CD4-positive, CD25-positive, alpha-beta regulatory T cell (primary cell): ENCODE measurements around the gene SLC16A3. TPM values are rescaled to one million over a fixed set of nuclear protein-coding genes. Genes with fewer than 3 reads are reported as not detected.
"Not testable (repeated sequence)": the region's sequence is repeated elsewhere in the genome, so short reads cannot be mapped to it uniquely, and the experiment has no call there.

ENCODE experiments used
- ATAC-seq, 2 donors: fragments of 150-1000 bp; cut with Tn5 transposase; one replicate each; pipeline ENCODE4 v1.10.0; 2021; ENCODE audit warnings: low read depth in 2 of 2, moderate number of reproducible peaks in 2 of 2, moderate library complexity in 1 of 2
- DNase-seq, 3 donors: peaks; one replicate each; pipeline versions ENCODE4 v3.0.0 to v3.0.0-alpha.2; 2012 to 2022; ENCODE audit warnings: mixed read lengths in 1 of 3
- H3K27ac ChIP-seq: one replicate; pipeline ENCODE4 v1.7.0; 2013; ENCODE audit warnings: mild to moderate bottlenecking, low read length; ENCODE audit not compliant: insufficient read depth, poor library complexity, severe bottlenecking
- H3K27me3 ChIP-seq: one replicate; pipeline ENCODE4 v1.7.0; 2013; ENCODE audit warnings: low read length; ENCODE audit not compliant: control insufficient read depth, insufficient read depth
- H3K36me3 ChIP-seq: one replicate; pipeline ENCODE4 v1.7.0; 2013; ENCODE audit warnings: mild to moderate bottlenecking, low read length, moderate library complexity; ENCODE audit not compliant: control insufficient read depth, insufficient read depth
- H3K4me1 ChIP-seq: 2 replicates; pipeline ENCODE4 v1.7.0; 2013; ENCODE audit warnings: mild to moderate bottlenecking, low read length; ENCODE audit not compliant: insufficient read depth, control insufficient read depth, poor library complexity, severe bottlenecking
- H3K4me3 ChIP-seq: one replicate; pipeline ENCODE4 v1.7.0; 2013; ENCODE audit warnings: low read depth, mild to moderate bottlenecking, low read length, moderate library complexity
- H3K9me3 ChIP-seq, 2 experiments: 1 replicate in 1 of 2; 2 replicates in 1 of 2; pipeline ENCODE4 v1.7.0; 2013; ENCODE audit warnings: low read length in 2 of 2, mild to moderate bottlenecking in 1 of 2, moderate library complexity in 1 of 2; ENCODE audit not compliant: control insufficient read depth in 2 of 2
- H3K27ac Mint-ChIP-seq, 3 donors: one replicate each; pipeline ENCODE4 v1.8.0; 2020 to 2022; ENCODE audit warnings: mild to moderate bottlenecking in 3 of 3, mixed read lengths in 3 of 3, moderate library complexity in 2 of 3
- H3K27me3 Mint-ChIP-seq: one replicate; pipeline ENCODE4 v1.8.0; 2022; ENCODE audit warnings: mild to moderate bottlenecking, mixed read lengths
- H3K36me3 Mint-ChIP-seq: one replicate; pipeline ENCODE4 v1.8.0; 2020; ENCODE audit warnings: mixed read lengths
- H3K4me1 Mint-ChIP-seq, 4 donors: one replicate each; pipeline ENCODE4 v1.8.0; 2020 to 2022; ENCODE audit warnings: mixed read lengths in 4 of 4, mild to moderate bottlenecking in 1 of 4
- H3K4me3 Mint-ChIP-seq, 4 donors: one replicate each; pipeline ENCODE4 v1.8.0; 2020 to 2022; ENCODE audit warnings: mild to moderate bottlenecking in 4 of 4, mixed read lengths in 4 of 4, moderate library complexity in 3 of 4
- H3K9me3 Mint-ChIP-seq, 7 donors: one replicate each; pipeline ENCODE4 v1.8.0; 2020 to 2022; ENCODE audit warnings: mixed read lengths in 7 of 7, mild to moderate bottlenecking in 3 of 7, moderate library complexity in 2 of 7
- polyA plus RNA-seq, 4 donors: library from polyadenylated mRNA; unstranded; fragments of 300-500 nt; fragmentation: Illumina TruSeq; gene quantifications; one replicate each; pipeline ENCODE4 v1.2.3, GENCODE V29; 2021
- total RNA-seq: library from RNA; stranded (reverse); gene quantifications from one replicate; pipeline ENCODE4 v1.2.3, GENCODE V29; 2022

Gene SLC16A3
- total and polyA plus RNA-seq, 5 donors from 2014 or later, result 1.5 to 52.5 (median 2.3) TPM

GRCh38 chr17:82210655-82211054 lies 18.2 kb upstream of the SLC16A3 start:
- H3K4me1 Mint-ChIP-seq, result peaks cover 9 to 41% (median 21%) of the 10 kb centered on the region in 4 donors
- H3K4me3 ChIP-seq, H3K27me3 Mint-ChIP-seq, H3K27me3 ChIP-seq, H3K36me3 Mint-ChIP-seq, DNase-seq, H3K27ac ChIP-seq, ATAC-seq, H3K27ac Mint-ChIP-seq, H3K36me3 ChIP-seq, H3K9me3 ChIP-seq, H3K9me3 Mint-ChIP-seq: not testable (repeated sequence)
- peaks cover 38% of the 10 kb centered on the region for H3K4me1 ChIP-seq
- peak overlapping the region in 1 of 4 donors; percentile 61 for H3K4me3 Mint-ChIP-seq

GRCh38 chr17:82212331-82213250 lies 16.3 kb upstream of the SLC16A3 start, which contains the start of gene CCDC57:
CCDC57 (minus strand) TSS chr17:82212842; CDS start chr17:82201944, 10,898 bp downstream.
- Histone ChIP-seq H3K27ac (peak within 1 kb of the TSS; percentile 47), H3K36me3 (no peaks in the 10 kb centered on the region), H3K4me1 (peaks cover 45% of the 10 kb centered on the region), H3K27me3 (no peaks in the 10 kb centered on the region), H3K4me3 (peak within 1 kb of the TSS; percentile 37), H3K9me3 (no peaks in the 10 kb centered on the region)
- Mint-ChIP-seq H3K36me3 (peaks cover 2% of the 10 kb centered on the region), H3K27me3 (no peaks in the 10 kb centered on the region), H3K9me3 (no peaks in the 10 kb centered on the region), H3K27ac (peak within 1 kb of the TSS; percentile 72 to 88 (median 84)), H3K4me1 (peaks cover 5 to 44% (median 14%) of the 10 kb centered on the region in 4 donors), H3K4me3 (peak within 1 kb of the TSS; percentile 82 to 88 (median 86))
- ATAC-seq, result peak; percentile 63 to 67
- peak in 2 of 3 donors; percentile 45 to 78 for DNase-seq

- no peaks in the 10 kb centered on the region for H3K9me3 ChIP-seq
- H3K27ac ChIP-seq, result no peak overlapping the region
- no peaks in the 10 kb centered on the region for H3K36me3 ChIP-seq
- peak in 1 of 3 donors; percentile 45 for DNase-seq
- Mint-ChIP-seq H3K27ac (peak overlapping the region; percentile 72 to 88 (median 84)), H3K4me1 (peaks cover 5 to 44% (median 13%) of the 10 kb centered on the region in 4 donors), H3K27me3 (no peaks in the 10 kb centered on the region), H3K36me3 (no peaks in the 10 kb centered on the region), H3K4me3 (peak overlapping the region; percentile 82 to 88 (median 86)), H3K9me3 (no peaks in the 10 kb centered on the region)
- ATAC-seq, result no peak
- no peaks in the 10 kb centered on the region for H3K27me3 ChIP-seq
- H3K4me3 ChIP-seq, result peak overlapping the region; percentile 37
- peaks cover 45% of the 10 kb centered on the region for H3K4me1 ChIP-seq
These were observed 15.4 kb upstream of the SLC16A3 start for GRCh38 chr17:82213251-82214011.

DNA sequence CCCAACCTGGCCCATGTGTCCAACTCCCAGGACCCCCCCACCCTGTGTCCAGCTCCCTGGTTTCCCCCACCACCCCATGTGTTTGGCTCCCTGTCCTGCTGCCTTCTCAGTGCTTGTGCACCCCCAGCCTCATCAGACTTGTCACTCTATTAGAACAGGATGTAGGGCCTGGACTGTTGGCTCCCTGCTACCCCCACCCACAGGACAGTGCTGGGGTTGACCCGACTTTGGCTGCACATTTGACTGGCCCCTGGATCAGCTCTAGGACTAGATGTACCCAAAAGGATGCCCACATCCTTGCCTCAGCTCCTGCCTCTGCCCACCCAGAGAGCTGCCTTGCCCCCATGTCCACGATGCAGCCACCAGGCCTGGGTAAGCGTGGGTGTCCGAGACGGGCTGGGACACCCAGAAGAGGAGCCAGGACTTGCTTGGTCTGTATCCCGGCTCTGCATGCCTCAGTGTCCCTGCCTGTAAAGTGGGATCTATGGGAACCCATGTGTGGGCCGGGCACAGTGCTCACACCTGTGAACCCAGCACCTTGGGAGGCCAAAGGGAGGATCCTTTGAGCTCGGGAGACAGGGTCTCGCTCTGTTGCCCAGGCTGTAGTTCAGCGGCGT lies 14.7 kb upstream of the SLC16A3 start:
- Histone ChIP-seq H3K4me3 (no peak overlapping the region), H3K36me3 (no peaks in the 10 kb centered on the region), H3K4me1 (peaks cover 45% of the 10 kb centered on the region), H3K27me3 (no peaks in the 10 kb centered on the region), H3K9me3 (no peaks in the 10 kb centered on the region), H3K27ac (no peak overlapping the region)
- ATAC-seq (no peak), DNase-seq (no peak)
- Mint-ChIP-seq H3K27ac (peak overlapping the region in 1 of 3 donors; percentile 72), H3K9me3 (no peaks in the 10 kb centered on the region), H3K27me3 (no peaks in the 10 kb centered on the region), H3K36me3 (no peaks in the 10 kb centered on the region), H3K4me1 (peaks cover 5 to 44% (median 13%) of the 10 kb centered on the region in 4 donors), H3K4me3 (peak overlapping the region; percentile 74 to 87 (median 83))

GRCh38 chr17:82215095-82215971 lies 13.5 kb upstream of the SLC16A3 start:
- Mint-ChIP-seq H3K27me3 (no peaks in the 10 kb centered on the region), H3K27ac (peak overlapping the region in 1 of 3 donors; percentile 65), H3K4me1 (peaks cover 5 to 38% (median 11%) of the 10 kb centered on the region in 4 donors), H3K36me3 (no peaks in the 10 kb centered on the region), H3K9me3 (no peaks in the 10 kb centered on the region), H3K4me3 (peak overlapping the region; percentile 74 to 87 (median 83))
- Histone ChIP-seq H3K4me1 (peaks cover 45% of the 10 kb centered on the region), H3K36me3 (no peaks in the 10 kb centered on the region), H3K27ac (no peak overlapping the region), H3K27me3 (no peaks in the 10 kb centered on the region), H3K4me3 (no peak overlapping the region), H3K9me3 (no peaks in the 10 kb centered on the region)
- no peak for DNase-seq
- no peak for ATAC-seq

DNA sequence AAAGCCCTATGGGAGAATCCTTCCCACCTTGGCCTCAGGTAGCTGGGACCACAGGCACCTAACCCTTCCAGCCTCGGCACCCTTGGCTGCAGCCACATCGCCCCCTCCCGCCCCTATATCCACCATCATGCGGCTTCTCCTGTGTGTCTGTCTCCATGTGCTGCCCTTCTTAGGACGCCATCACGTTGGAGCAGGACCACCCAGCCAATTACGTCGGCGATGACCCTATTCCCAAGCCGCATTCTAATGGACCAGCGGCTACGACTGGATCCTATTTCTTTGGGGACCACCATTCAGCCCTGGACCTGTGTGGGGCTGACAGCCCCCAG lies 12.9 kb upstream of the SLC16A3 start:
- ATAC-seq, result no peak
- H3K4me3 Mint-ChIP-seq, result peak overlapping the region in 3 of 4 donors; percentile 49 to 81 (median 61)
- no peaks in the 10 kb centered on the region for H3K9me3 Mint-ChIP-seq
- Histone ChIP-seq H3K36me3 (no peaks in the 10 kb centered on the region), H3K27ac (no peak overlapping the region), H3K4me1 (peaks cover 45% of the 10 kb centered on the region), H3K4me3 (no peak overlapping the region), H3K27me3 (no peaks in the 10 kb centered on the region), H3K9me3 (no peaks in the 10 kb centered on the region)
- H3K4me1 Mint-ChIP-seq, result peaks cover 5 to 38% (median 11%) of the 10 kb centered on the region in 4 donors
- no peaks in the 10 kb centered on the region for H3K36me3 Mint-ChIP-seq
- no peaks in the 10 kb centered on the region for H3K27me3 Mint-ChIP-seq
- H3K27ac Mint-ChIP-seq, result peak overlapping the region in 2 of 3 donors; percentile 44 to 71
- no peak for DNase-seq
